Activated CD4-positive, alpha-beta T cell treated with anti-CD3 and anti-CD28 coated beads, Interleukin-2, Interleukin-6, amounts not matched to agents 100 ng/mL and 50 ng/mL, durations not matched to agents 16 hours and 8 hours (primary cell): Measurements from ENCODE around the gene E2F8.

Experiments used
- DNase-seq: peaks from one replicate; pipeline ENCODE4 v3.0.0-alpha.2; 2020

Gene E2F8

DNA sequence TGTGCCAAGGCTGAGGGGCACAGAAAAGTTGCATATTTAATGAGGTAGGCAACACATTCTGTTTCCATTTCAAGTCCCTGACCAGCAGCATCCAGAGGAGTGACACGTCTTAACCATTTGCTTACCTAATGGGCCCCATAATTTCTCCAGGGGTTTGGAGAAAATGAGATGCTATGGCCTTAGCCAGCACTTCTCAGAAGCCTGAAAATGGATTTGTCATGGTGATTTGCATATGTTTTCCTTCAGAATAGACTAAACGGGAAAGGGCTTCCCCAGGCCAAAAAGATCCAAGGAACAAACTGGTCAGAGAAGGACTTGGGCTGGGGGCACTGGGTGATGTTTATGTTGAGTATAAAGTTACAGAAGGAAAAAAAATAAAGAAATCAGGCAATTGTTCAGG lies 55.7 kb downstream of the E2F8 start:
- no peak for DNase-seq

DNA sequence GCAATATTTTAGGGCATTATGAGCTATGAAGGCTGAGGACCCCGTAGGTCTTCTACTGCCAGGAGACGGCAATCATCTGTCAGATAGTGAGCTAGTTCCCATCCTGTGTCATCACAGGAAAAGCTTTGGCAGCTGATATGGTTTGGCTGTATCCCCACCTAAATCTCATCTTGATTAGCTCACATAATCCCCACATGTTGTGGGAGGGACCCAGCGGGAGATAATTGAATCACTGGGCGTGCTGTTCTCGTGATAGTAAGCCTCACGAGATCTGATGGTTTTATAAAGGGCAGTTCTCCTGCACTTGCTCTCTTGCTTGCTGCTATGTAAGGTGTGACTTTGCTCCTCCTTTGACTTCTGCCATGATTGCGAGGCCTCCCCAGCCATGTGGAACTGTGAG lies 57.1 kb downstream of the E2F8 start:
- no peak for DNase-seq

DNA sequence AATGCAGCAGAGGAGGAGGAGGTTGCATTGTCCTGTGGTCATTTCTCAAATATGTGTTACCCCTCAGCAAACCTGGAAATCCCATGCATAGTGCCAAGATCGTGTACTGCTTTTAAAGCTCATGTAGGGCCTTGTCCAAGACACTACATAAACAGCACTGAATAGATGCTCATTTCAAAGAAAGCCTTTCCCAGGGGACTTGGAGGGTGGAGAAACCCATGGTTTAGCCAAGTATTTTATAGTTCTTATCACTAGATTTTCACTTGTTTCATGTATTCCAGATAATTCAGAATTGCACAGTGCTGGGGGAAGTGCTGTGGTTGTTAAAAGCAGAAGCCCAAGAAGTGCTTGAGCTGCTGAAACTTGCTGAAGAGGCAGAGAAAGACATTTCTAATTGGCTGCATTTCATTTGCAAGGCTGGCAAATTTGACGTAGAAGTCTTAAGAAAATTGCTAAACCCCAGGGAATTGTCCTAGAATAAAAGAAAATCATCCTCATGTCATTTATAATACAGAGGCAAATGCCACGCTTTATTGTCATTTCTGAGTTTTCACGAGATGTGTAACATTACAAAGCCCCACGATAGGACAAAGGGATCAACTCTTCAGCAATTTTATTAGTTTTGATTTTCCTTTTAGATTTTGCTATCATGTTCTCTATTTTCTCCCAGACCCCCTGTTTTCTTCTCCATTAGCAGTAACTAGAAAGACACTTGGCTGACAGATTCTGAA lies 59.0 kb downstream of the E2F8 start:
- DNase-seq = no peak

DNA sequence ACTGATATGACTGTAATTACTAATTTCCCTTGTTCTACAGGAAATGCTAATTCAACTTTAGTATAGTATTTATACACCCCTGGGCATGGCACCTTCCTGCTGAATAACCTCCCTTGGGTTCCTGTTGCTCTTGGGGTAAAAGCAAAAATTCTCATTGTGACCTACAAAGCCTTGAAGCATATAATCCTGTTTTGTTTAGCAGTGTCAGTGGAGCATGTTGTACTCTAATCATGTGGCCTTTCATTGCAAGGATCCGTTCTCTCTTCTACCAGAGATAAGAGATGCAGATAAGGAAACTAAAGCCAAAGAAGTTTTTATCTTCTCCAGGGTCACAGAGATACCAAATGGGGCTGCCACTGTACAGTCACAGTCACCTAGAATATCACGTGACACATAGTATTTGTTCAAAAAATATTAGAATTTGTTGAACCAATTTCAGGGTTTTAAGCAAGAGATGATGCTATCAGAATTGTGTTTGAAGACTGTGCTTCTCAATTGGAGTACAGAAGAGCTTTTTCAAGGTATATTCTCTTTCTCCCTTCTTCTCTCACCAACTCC lies 64.0 kb downstream of the E2F8 start:
- DNase-seq = no peak
